ENCODE measurements around the gene RAD51B.
"Not testable (repeated sequence)": the region's sequence is repeated elsewhere in the genome, so short reads cannot be mapped to it uniquely, and the experiment has no call there.

Gene RAD51B

GRCh38 chr14:68279437-68279720, 459.8 kb downstream of the RAD51B start:
- no peak for DNase-seq (ENCODE audit: low read depth)

DNA sequence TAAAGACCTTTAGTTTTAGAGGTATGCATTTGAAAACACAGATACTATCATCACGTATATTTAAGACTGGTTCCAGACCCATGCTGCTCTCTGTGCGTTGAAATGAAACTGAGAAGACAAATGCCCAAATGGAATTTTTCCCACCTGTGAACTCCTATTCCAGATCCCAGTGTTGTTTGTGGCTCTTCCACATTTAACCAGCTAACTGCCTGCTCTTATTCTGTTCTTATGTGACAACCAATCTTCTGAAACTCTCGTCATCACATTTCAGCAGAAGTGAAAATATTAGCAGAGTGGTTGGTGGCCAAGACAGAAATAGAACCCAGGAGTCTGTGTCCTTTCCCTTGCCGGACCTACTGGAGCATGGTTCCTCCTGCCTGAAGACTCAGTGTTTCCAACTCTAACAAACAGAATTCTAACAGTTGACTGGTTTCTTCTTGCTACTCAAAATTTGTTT, 460.2 kb downstream of the RAD51B start:
- no peak for DNase-seq (ENCODE audit: low read depth)

- DNase-seq (ENCODE audit: low read depth): no peak
Observed at GRCh38 chr14:68281497-68281896, 461.9 kb downstream of the RAD51B start.

DNA sequence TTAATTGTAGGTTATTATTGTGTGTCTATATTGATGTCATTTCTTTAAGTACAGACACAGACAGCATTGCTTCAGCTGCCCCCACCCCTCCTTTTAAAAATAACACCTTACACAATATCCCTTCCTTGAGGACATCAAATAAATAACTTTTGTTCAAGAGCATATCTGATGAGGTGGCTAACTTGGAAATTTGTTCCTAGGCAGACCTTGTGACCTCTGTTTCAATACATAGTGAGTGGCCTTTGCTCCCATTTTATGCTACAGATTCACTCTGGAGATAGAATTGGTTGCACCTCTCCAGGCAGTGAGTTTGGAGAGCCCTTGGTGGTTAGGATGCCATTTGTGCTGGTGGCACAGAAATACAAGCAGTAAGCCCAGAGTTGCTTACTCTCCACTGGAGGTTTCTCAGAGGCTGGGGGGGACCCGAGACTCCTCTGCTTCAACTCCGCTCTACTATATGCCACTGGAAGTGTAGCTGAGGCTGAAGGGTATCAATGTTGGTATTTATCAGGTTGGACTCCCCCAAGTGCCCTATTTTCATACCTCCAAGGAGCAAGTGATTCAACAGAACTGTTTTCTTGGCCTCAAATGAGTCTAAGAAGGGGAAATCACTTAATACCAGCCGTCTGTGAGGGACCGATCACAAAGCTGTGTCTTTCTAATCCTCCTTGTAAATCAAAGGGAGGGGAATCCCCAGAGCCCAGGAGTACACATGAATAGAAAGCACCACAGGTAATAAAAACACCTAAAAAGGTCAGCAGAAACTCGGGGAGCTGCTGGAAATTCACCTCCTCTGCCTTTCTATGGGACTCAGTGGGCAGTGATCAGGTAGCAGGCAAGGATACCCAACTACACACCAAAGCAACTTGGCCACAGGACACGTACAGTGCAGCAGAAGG, 463.1 kb downstream of the RAD51B start:
- DNase-seq (ENCODE audit: low read depth): no peak

- no peak for DNase-seq (ENCODE audit: low read depth)
Observed at GRCh38 chr14:68283378-68284123, 464.0 kb downstream of the RAD51B start.

GRCh38 chr14:68284333-68284732, 464.8 kb downstream of the RAD51B start:
- DNase-seq (ENCODE audit: low read depth): no peak

GRCh38 chr14:68284834-68285233, 465.3 kb downstream of the RAD51B start:
- DNase-seq (ENCODE audit: low read depth): no peak

GRCh38 chr14:68285421-68286179, 466.0 kb downstream of the RAD51B start:
- no peak for DNase-seq (ENCODE audit: low read depth)

GRCh38 chr14:68286667-68287066, 467.1 kb downstream of the RAD51B start:
- no peak for DNase-seq (ENCODE audit: low read depth)

- DNase-seq (ENCODE audit: low read depth): not testable (repeated sequence)
Observed at GRCh38 chr14:68289452-68289851, 469.9 kb downstream of the RAD51B start.

DNA sequence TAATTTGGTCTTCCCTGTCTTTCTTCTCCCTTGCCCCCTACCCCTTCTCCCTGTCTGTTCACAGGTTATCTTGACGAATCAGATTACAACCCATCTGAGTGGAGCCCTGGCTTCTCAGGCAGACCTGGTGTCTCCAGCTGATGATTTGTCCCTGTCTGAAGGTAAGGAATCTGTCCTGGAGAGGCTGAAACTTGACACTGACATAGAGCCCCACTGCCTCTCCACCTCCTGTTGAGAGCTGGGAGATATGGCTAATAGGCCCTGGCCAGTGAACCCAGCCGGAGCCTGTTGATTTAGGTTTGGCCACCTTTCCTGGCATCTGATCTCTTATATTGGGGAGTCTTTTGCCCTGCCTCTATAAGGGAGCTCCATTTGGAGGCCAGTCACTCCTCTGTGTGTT, 472.2 kb downstream of the RAD51B start:
- no peak for DNase-seq (ENCODE audit: low read depth)

DNA sequence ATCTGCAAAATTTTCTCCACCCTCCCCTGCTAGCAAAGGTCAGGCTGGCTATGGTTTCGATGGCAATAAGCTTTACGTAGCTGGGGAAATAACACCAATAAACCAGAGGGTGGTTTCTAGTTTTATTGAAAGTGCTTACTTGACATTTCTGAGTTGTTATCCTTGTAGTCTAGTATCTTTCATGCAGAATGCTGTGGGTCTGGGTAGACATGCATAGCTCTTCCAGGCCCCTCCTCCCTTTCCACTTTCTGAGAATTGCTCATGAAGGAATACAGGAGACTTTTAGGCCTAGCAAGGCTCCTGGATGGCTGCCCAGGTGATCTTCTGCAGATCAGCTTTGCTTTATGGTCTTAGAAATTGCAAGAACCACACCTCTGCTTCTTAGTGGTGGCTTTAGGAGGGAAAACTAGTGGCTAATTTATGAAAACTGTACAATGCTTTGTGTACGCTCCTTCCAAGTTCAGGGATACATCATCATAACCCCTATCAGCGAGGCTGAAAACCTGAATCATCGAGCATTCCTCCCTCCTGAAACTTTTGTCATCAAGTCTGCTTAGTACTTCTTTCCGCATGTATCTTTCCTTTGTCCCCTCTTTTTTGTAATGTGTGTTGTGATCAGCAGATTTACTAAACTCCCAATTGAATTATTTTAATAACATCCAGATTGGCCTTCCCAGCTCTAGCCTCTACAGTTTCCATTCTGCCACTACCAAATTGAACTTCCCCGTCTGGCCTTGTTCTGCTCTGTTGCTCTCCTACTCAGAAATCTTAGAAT, 473.0 kb downstream of the RAD51B start:
- DNase-seq (ENCODE audit: low read depth): no peak

DNA sequence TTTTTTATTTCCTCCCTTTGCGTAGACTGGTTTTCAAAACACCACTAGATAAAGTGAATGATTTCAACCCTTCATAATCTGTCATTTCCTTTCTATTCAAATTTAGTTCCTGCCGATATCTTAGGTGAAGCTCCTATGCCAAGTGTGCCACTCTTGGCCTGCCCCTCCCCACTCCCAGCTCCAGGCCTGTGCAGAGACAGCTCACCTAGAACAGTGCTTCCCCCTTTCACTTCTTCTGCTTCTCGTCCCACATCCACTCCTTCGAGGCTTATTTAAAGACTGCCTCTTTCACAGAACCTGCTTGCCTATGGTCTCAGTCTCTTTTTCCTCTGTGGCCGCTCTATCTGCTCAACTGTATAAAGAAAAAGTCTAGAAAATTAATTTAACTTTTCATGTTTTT, 473.8 kb downstream of the RAD51B start:
- no peak for DNase-seq (ENCODE audit: low read depth)

DNA sequence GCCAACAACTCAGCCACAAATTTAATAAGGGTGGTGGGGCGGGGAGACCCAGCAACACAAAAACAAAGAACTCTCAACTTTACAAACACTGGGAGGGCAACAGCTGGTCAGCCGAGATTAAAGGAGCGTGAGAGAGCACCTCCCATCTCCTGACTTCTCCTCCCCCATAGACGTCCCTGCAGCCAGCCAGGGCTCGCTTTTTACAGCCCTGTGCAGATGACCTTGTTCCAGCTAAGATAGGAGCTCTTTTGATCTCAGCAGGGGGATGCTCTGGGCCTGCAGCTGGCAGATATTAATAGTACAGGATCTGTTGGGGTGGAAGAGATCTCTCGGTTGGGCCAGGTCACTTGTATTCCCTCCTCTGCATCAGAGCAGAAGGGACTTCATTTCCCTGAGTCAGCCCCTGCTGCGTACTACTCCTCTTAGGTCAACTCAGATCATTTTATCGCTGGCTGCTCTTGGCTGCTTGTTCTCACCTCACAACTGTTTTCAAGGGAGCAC, 475.8 kb downstream of the RAD51B start:
- no peak for DNase-seq (ENCODE audit: low read depth)

DNA sequence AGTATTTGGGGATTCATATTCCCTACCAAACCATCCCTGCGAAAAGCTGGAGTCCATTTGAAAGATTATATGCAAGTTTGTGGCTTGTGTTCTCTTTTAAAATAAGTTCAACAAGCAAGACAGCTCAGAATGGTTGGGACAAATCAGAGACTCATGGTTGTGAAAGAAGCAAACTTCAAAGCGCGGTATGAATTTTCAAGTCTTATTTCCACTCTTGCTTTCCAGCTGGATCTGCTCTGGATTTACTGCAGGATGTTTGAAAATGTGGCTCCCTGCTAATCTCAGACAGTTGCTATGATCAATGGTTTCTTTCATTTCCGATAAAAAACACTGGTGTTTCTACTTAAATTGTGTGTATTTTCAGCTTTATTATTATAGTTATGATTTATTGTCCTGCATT, 477.5 kb downstream of the RAD51B start:
- DNase-seq (ENCODE audit: low read depth): no peak

DNA sequence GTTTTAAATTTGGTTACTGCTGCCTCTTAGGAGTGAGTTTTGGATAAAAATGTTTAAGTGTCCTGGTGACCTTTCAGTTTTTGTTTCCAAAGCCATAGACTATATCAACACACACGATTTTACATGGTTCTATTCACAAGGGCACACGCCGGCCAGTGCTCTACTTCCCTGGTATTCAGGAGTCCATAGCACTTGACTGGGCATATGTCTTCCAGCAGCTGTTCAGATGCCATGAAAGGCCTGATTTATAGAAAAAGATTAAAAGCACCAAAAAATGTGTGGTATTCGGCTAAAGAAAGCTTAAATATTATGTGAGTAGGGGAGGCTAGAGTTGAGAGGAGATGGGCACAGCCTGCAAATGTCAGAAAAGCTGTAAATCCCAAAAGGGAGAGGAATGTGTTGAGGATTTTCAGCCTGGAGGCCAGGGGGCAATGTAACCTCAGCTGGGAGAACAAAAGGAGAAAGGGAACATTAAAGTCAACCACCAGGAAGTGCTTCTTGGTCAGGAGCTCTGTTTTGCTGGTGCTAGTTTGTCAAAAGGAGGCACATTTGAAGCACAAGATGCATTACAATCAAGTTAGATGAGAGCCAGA, 478.4 kb downstream of the RAD51B start:
- no peak for DNase-seq (ENCODE audit: low read depth)

DNA sequence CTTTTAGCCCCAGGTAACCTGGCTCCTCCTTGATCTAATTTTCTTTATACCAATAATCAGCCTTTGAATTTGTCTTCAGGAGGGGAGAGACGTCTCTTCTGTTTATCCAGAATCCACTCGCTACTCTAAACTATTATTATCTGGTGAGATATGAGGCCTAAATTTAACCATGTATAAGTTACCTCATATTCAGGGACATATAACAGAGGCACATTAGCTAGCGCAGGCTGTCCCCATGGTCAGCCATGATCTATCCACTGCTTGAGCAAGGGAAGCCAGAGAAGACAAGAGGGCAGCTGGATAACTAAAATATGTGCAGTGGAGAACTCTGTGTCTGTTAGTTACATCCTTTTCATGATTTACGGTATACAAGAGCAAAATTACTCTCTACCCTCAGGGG, 481.0 kb downstream of the RAD51B start:
- no peak for DNase-seq (ENCODE audit: low read depth)

- no peak for DNase-seq (ENCODE audit: low read depth)
Observed at GRCh38 chr14:68301219-68301618, 481.6 kb downstream of the RAD51B start.

- not testable (repeated sequence) for DNase-seq (ENCODE audit: low read depth)
Observed at GRCh38 chr14:68302938-68303337, 483.4 kb downstream of the RAD51B start.

DNA sequence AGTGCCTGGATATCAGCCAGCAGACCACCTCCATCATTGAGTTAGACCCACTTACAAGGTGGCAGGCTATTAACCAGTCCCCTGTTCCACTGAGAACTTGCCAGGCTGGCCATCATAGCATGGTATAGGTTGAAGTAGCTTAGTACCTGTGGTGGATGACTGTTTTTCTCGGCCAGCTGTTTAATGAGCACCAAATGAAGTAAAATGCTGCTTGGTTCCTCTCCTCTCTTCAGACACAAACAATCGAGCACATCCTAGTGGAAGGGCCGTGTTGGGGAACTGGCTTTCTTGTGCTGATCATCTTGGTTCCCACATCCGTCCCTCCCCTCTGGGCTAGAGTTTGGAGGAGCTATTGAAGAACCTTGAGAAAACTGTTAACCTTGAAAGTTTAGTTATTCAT, 486.2 kb downstream of the RAD51B start:
- DNase-seq (ENCODE audit: low read depth): no peak

DNA sequence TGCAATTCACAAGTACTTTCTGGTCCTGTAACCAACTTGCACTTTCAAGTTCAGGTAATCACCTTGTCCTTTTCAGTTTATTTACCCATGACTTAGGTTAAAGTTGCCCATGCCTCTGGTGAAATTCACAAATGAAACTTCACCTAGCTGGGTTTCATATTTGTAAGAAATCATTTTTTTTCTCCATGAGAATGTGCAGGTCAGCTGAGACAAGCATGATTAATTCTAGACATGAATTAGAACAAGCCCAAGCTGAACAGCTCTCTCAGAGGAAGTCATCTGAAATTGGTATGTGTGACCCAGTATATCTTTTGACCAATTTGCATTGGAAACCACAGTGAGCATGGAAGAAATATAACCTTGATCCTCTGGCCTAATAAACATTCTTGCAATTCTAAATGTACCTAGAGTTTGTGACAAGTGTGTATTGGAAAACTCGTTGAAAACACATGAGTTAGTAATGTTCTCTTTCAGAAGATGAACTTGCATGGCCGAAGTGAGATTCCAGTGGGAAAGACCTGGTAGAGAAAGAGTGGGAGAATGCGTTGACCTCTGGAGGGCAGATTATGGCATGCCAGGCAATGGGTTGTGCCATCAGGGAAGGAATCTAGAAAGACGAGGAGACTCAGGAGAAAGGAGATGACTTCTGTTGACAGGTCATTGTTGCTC, 486.8 kb downstream of the RAD51B start:
- DNase-seq (ENCODE audit: low read depth): no peak
